AG09319 (cell line): ENCODE results near the gene KLF2.
"Not testable (repeated sequence)": the region's sequence is repeated elsewhere in the genome, so short reads cannot be mapped to it uniquely, and the experiment has no call there.

Experiments used
- DNase-seq: peaks from one replicate; pipeline ENCODE4 v3.0.0-alpha.2; 2010; ENCODE audit warnings: low read depth; ENCODE audit errors: extremely low read depth
- TF ChIP-seq, protein P1 (sequence below): IDR thresholded peaks from 2 replicates; pipeline ENCODE4 v1.5.1; 2011; ENCODE audit warnings: low read depth, mild to moderate bottlenecking, inconsistent platforms, low read length, moderate library complexity

The KLF2 gene

DNA sequence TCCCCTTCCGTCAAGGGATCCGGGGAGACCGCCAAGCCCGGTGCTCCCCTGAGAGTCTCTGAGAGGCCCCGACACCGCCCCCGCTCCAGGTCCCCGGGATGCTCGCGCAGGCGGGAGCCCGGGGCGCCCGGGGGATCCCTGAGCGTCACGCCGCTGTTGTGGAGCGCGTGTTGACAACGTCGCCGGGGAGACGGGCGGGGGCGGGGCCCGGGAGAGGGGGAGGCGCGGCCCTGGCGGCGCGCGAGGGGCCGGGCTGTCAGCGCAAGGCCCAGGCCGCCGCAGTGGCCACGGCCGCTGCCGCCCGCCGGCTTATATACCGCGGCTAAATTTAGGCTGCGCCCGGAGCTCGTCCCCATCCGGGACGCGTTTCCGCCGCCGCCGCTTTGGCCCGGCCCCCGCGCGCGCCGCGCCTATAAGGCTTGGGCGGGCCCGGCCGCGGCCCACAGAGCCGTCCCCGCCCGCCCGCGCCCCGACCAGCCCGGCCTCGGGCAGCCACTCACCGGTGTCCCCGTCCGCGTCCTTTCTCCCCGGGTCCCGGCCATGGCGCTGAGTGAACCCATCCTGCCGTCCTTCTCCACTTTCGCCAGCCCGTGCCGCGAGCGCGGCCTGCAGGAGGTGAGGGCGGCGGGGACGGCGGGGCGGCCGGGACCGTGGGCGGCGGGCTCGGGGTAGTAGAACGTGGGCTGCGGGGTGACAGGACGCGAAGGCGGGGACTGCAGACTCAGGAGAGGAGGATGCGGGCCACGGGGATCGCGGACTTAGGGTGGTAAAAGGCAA lies at the start of gene KLF2:
Gene KLF2 (plus strand): TSS at position 443 of the 777 bp plus-strand sequence. CDS start 98 bp downstream, at position 541.
- peak; percentile 86 for DNase-seq
- TF ChIP-seq, protein P1, sequence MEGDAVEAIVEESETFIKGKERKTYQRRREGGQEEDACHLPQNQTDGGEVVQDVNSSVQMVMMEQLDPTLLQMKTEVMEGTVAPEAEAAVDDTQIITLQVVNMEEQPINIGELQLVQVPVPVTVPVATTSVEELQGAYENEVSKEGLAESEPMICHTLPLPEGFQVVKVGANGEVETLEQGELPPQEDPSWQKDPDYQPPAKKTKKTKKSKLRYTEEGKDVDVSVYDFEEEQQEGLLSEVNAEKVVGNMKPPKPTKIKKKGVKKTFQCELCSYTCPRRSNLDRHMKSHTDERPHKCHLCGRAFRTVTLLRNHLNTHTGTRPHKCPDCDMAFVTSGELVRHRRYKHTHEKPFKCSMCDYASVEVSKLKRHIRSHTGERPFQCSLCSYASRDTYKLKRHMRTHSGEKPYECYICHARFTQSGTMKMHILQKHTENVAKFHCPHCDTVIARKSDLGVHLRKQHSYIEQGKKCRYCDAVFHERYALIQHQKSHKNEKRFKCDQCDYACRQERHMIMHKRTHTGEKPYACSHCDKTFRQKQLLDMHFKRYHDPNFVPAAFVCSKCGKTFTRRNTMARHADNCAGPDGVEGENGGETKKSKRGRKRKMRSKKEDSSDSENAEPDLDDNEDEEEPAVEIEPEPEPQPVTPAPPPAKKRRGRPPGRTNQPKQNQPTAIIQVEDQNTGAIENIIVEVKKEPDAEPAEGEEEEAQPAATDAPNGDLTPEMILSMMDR, result no peak

DNA sequence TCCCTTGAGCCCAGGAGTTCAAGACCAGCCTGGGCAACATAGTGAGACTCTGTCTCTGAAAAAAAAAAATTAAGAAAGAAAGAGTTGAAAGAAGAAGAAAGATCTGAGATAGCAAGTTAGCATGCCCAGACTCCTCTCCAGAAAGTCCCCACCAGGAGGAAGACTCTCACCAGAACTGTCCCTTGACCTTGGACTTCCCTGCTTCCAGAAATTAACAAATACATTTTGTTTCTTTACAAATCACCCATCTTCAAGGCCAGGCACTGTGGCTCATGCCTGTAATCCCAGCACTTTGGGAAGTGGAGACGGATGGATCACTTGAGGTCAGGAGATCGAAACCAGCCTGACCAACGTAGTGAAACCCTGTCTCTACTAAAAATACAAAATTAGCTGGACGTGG lies 44.3 kb upstream of the KLF2 start:
- TF ChIP-seq, protein P1, result no peak
- no peak for DNase-seq

DNA sequence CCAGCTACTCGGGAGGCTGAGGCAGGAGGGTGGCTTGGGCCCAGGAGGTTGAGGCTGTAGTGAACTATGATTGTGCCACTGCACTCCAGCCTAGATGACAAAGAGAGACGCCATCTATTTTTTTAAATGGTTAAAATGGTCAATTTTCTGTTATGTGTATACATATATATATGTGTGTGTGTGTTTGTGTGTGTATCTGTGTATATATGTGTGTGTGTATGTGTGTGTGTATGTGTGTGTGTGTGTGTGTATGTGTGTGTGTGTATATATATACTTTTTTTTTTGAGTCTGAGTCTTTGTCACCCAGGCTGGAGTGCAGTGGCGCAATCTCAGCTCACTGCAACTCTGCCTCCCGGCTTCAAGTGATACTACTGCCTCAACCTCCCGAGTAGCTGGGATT lies 42.9 kb upstream of the KLF2 start:
- TF ChIP-seq, protein P1, result no peak
- no peak for DNase-seq

DNA sequence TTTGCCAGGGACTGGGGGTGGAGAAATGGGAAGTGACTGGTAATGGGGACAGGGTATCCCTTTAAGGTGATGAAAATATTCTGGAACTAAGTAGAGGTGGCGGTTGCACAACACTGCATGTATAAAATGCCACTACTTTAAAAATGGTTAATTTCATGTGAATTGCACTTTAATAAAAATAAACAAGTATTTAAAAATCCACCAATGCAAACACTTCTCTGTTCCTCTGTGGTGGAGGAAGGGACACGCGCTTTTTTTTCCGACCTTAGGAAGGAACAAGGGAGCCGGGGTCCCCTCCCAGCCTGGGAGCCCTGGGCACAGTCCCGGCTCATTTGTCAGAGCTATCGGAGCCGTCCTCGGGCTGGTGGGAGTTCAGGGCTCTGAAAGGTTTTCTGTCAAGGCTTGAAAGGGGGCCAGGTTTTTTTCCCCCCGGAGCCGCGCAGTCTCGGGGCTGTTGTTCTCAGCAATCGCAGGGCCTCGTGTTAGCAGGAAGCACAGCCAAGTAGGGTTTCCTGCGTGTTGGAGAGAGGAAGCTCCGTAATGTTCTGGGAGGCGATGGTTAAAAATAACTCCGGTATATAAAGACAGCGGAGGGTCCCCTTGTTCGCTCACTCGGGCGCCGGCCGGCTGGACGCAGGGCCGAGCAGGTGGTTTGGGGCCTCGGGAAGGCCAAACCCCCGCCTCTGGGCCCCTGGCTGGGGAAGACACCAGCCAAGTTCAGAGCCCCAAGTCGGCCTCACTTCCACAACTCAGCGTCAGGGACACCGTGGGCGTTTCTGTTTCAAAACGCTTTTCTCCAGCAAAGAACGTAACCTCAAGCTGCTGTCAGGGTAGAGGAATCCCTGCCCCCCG lies 41.2 kb upstream of the KLF2 start:
- TF ChIP-seq, protein P1, result no peak
- DNase-seq, result no peak

DNA sequence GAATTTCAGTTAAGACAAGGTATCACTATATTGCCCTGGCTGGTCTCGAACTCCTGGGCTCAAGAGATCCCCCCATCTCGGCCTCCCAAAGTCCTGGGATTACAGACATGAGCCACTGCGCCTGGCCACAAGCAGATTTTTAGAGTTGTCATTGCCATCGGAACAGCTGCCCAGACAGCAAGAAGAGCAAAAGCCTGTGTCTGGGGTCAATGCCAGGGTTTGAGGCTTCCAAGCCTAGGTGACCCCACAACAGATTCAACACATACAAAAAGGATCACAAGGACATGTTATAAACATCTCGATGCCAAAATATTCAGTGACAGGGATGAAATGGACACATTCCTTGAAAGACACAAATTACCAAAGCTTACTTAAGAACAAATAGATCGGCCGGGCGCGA lies 40.1 kb upstream of the KLF2 start:
- DNase-seq, result no peak
- TF ChIP-seq, protein P1, result no peak

DNA sequence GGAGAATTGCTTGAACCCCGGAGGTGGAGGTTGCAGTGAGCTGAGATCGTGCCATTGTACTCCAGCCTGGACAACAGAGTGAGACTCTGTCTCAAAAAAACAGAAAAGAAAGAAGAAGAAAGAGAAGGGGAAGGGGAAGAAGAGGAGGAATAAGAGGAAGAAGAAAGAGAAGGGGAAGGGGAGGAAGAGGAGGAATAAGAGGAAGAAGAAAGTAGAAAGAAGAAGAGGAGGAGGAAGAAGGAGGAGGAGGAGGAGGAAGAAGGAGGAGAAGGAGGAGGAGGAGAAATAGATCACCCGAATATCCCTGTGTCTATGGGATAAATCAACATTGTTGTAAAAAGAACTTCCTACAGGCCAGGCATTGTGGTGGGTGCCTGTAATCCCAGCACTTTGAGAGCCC lies 39.5 kb upstream of the KLF2 start:
- DNase-seq, result not testable (repeated sequence)

DNA sequence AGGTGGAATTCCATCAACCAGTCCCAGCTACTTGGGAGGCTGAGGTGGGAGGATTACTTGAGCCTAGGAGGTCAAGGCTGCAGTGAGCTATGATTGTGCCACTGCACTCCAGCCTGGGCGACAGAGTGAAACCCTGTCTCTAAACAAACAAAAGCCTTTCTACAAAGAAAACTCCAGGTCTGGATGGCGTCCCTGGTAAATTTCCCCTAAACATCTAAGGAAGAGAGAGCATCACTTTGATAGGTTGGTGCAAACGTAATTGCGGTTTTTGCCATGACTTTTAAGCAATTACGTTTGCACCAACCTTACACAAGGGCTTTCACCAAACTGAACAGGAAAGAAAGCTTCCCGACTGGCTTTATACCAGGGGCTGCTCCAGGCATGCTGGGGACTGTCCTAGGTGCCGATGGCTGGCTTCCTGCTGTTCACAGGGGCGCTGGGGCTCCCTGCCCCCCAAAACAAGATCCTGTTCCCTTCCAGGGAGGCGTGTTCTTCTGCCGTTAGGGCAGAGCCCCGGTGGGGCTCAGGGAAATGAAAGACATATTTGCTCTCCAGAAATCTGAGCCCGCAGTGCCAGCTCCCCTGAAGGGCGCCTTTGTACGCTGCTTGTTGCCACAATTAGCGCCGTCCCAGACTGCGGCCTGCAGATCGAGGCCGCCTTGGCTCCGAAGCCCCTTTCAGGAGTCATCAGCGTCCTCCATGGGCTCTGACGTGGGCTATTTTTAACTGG lies 38.7 kb upstream of the KLF2 start:
- no peak for DNase-seq
- TF ChIP-seq, protein P1, result no peak
